SW480 (cell line): ENCODE measurements around the gene OOSP4B.
"Not testable (repeated sequence)": the region's sequence is repeated elsewhere in the genome, so short reads cannot be mapped to it uniquely, and the experiment has no call there.

Source experiments
- DNase-seq: peaks from one replicate; pipeline ENCODE4 v3.0.0-alpha.2; 2016; ENCODE audit warnings: low spot score

The OOSP4B gene

DNA sequence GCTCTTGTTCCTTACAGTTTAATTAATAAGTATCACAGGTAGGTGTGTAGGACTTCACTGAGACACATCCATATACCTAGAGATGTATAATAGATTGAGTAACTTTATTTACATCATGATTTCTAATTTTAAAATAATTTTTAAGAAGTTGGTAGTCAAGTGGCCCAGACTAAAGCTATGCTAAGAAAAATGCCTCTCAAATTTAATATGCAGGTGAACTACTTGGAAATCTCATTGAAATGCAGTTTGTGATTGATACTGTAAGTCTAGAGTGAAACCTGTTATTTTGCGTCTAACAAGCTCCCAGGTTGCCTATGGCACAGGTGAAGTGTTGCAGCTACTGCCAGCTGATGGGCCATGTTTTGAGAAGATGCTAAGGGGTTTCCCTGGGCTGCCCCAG, at the start of gene OOSP4B:
Gene OOSP4B (plus strand): TSS at position 301 of the 400 bp plus-strand sequence.
- DNase-seq = no peak

DNA sequence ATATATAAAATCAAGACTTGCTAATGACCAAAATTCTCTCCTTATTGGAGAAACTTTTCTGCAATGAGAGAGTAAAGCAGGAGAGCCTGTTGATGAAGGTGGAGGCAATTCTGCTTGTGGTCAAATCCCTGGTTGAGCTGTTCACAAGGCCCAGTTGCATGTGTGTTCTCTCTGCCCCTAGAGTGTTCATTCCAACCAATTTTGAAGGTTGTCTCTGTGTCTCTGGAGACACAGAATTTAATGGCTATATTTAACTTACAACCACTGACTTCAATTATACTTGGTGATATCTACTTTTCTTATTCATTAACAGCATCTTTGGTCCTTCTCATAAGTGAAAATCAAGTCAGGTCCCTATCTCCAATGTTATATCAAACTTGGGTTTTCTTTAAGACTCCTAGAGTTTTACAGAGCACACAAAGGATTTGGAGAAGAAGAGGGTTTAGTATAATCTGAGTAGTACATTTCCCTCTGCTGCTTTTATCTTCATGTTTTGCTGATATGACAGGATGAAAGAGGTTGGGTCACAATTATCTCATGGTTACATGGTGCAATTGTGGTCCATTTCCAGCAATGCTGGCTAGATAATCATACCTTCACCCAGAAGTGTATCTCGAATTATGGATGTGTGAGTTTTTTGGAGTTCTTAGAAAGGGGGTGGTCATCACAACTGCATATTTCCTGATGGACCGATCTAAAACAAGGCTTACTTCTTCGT, 49.1 kb upstream of the OOSP4B start:
- no peak for DNase-seq

DNA sequence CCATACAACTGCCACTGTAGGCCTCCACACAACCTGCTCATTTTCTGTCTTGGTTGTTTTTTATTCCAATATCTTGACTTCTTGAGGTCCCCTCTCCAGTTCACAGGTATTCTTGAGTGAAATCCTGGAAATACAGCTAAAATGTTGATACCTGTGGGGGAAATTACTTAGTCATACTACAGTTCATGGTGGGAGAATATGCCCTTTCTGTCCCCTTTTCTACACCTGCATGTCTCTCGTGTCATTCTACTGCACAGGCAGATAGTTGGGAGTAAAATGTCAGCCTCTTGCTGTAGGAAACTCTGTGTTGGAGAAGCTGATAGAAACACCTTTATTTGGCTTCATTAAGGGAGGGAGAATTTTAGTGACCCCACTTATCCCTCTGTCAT, 48.6 kb upstream of the OOSP4B start:
- DNase-seq = no peak

DNA sequence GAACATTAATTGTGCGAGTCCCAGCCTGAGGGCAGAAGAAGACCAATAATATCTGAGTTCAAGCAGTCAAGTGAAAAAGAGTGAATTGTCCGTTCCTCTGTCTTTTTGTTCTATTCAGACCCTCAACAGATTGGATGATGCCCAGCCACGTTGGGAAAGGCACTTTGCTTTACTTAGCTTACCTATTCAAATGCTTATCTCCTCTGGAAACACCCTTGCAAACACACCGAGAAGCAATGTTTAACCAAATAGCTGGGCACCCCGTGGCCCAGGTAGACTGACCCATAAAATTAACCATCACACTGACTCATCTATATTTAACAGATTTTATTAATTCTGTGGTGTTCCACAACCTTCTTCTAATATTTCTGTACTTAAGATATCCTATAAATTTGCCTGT, 43.9 kb upstream of the OOSP4B start:
- DNase-seq = no peak

DNA sequence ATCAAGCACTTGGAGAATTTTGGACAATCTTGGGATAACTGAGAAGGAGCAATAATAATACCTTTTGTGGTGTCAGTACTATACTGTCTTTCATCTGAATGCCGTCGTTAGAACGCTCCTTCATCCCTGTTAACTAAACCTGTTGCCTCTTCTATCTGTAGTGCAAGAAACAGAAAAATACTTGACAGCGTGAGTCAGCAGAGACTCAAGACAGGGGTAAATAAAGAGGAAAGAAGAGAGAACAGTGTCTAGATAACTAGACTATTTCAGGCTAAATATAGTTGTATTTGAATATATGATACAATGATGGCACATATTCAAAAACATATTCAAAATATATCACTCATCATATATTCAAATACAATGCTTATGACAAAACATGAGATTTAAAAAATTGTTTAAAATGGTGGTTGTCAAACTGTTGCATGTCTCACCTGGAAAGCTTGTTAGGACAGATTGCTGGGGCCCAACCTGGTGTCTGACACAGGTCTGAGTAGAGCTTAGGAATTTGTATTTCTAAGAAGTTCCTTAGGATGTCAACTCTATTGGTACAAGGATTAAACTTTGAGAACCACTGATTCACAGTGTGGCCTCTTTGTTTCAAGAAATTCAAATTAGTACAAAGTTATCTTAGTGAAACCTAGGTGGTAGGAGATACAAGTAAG, 35.7 kb upstream of the OOSP4B start:
- DNase-seq = no peak

DNA sequence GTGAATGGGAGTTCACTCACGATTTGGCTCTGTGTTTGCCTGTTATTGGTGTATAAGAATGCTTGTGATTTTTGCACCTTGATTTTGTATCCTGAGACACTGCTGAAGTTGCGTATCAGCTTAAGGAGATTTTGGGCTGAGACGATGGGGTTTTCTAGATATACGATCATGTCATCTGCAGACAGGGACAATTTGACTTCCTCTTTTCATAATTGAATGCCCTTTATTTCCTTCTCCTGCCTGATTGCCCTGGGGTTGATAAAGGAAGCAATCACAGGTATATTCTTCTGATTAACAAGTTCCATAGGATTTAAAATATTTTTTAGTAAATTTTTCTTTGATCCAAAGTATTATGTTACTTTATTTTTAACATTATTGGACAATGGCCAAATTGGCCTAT, 34.9 kb upstream of the OOSP4B start:
- not testable (repeated sequence) for DNase-seq

DNA sequence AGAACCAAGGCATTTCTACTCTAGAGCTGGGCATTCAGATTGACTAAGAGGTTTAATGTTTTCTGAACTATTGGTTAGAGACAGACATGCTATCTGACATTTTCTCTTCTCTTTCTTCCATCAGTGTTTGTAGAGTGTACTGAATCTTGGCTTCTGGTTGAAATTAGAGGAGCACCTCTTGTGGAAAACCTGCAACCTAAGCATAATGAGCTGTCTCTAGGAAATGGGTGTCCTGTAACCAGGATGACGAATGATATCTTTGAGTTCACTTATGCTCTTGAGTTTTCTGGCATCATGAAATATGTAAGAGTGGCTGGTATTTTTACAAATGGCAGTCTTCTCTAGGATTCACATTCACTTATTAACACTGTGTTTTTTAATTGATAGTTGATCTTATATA, 33.8 kb upstream of the OOSP4B start:
- no peak for DNase-seq

DNA sequence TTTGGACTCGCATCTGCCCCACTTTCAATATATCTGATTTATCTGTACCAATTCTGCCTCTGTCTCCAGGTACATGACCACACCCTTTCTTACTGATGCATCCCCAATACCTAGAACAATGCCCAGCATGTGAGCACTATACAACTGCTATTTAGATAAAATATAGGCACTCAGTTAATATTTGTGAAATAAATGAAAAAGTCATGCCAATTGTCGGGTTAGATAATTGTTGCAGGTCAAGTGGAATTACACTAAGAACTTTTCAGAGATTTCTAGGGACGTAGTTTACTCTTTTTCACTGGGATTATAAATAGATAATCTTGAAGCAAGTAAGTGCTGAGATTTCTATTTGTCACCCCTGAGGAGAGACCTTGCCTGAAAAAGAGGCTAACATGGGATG, 32.6 kb upstream of the OOSP4B start:
- DNase-seq = no peak

DNA sequence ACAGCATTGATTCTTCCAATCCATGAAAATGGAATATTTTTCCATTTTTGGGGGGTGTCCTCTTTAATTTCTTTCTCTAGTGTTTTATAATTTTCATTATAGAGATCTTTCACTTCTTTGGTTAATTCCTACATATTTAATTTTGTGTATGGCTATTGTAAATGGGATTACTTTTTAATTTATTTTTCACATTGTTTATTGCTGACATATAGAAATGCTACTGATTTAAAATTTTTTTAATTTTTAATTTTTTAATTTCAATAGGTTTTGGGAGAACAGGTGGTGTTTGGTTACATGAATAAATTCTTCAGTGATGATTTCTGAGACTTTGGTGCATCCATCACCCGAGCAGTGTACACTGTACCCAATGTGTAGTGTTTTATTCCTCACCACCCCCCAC, 26.6 kb upstream of the OOSP4B start:
- DNase-seq = no peak

DNA sequence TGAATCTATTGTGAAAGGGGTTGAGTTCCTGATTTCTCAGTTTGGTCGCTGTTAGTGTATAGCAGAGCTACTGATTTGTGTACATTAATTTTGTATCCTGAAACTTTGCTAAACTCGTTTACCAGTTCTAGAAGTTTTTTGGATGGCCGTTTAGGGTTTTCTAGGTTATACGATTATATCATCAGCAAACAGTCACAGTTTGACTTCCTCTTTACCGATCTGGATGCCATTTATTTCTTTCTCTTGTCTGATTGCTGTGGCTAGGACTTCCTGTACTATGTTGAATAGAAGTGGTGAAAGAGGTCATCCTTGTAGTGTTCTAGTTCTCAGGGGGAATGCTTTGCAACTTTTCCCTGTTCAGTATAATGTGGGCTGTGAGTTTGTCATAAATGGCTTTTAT, 24.6 kb upstream of the OOSP4B start:
- DNase-seq = no peak

DNA sequence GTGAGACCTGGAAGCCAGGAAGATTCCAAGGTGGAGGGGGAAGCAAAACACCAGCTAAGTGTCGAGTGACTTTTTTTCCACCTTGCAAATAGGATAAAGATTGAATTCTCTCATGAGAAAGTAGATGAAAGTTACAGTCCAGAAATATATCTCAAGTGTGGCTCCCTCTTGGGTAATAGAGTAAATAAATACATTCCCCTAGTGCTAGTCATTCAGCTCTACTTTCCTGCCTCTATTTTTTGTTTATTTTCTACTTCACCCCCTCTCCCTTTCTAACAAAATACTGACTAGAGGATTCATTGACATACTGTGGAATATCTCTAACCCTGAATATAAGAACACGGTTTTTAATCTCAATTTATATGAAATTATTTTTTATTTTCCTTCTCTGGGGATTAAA, 19.2 kb upstream of the OOSP4B start:
- DNase-seq = no peak

DNA sequence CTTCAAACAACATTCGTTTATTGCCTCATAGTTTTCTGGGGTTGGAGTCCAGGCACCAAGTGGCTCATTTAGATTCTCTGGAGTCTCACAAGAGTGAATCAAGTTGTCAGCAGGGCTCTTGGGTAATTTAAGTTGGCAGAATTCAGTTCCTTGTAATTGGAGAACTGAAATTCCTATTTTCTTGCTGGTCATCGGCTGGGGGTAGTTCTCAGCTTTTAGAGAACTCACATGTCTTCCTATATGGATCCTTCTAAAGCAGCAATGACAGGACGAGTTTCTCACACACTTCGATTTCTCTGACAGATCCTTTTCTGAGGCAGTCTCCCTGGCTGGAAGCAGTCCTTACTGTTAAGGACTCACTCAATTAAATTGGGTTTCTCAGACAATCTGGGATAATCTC, 17.3 kb upstream of the OOSP4B start:
- no peak for DNase-seq

DNA sequence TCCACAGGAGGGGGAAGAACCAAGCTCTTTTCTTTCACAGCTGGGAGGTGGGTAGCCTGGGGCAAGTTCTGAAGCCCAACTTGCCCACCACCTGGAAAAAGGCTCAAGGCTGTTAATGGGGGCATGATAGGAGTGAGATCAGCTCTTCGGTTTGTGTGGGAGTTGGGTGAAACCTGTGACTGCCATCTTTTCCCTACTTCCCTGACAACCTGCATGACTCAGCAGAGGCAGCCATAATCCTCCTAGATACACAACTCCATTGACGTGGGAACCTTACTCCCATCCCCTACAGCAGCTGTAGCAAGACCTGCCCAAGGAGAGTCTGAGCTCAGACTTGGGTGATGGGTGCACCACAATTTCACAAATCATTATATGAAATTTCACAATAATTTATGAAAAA, 13.3 kb upstream of the OOSP4B start:
- DNase-seq = no peak

DNA sequence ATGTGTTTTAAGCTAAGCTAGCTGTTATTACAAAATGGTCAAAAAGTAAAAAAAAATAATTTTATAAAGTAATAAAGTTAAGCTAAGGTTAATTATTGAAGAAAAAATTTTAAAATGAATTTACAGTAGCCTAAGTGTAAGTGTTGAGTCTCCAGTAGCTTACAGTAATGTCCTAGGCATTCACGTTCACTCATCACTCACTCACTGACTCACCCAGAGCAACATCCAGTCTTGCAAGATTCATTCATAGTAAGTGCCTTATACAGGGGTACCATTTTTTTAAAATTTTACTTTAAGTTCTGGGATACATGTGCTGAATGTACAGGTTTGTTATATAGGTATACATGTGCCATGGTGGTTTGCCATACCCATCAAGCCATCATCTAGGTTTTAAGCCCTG, 11.6 kb upstream of the OOSP4B start:
- DNase-seq = no peak

DNA sequence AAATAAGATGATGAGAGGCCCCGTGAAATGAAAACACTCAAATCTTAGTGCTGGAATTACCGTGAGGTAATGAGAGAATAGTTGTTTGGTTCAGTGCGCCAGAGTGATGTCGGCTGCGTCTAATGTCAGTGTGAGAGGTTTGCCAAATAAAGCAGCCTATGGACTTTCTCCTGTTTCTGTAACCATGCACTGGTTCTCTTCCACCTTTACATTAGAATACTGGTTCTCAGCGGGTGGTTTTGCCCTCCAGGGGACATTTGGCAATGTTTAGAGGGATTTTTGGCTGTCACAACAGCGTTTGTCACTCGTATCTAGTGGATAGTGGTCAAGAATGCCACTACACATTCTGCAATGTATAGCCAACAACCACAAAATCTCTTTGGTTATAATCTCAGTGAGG, 1.1 kb downstream of the OOSP4B start:
- no peak for DNase-seq

DNA sequence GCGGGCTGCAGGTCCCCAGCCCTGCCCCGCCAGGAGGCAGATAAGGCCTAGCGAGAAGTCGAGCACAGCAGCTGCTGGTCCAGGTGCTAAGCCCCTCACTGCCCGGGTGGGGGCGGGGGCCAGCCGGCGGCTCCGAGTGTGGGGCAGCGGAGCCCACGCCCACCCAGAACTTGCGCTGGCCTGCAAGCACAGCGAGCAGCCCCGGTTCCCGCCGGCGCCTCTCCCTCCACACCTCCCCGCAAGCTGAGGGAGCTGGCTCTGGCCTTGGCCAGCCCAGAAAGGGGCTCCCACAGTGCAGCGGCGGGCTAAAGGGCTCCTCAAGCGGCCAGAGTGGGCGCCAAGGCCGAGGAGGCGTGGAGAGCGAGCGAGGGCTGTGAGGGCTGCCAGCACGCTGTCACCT, 3.4 kb downstream of the OOSP4B start:
- not testable (repeated sequence) for DNase-seq

DNA sequence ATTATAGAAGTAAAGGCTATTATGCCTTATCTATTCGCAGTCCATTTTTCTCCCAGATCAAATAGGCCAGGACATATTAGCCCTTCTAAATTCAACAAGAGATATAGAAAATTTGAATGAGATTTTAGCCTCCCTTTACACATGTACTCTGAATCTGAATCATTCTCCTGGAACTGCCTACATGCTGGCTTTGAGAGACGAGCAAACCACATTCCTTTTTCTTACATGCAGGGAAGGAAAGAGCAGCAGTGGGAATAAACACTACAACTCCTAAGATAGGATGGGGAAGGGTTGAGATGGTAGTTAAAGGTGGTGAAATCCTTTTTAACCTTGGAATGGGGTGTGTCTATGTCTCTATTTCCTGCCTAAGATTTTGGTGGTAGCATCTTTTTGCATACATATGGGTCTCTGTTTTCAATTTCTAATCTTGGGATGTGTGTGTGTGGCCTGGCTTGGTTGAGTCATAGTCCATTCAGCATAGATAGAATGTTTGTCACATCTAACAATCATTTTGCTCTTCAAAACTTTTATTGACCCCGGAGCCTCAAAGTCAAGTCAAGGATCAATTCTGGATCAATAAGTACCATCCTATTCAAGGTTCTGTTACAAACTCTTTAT, 12.1 kb downstream of the OOSP4B start:
- DNase-seq = no peak

DNA sequence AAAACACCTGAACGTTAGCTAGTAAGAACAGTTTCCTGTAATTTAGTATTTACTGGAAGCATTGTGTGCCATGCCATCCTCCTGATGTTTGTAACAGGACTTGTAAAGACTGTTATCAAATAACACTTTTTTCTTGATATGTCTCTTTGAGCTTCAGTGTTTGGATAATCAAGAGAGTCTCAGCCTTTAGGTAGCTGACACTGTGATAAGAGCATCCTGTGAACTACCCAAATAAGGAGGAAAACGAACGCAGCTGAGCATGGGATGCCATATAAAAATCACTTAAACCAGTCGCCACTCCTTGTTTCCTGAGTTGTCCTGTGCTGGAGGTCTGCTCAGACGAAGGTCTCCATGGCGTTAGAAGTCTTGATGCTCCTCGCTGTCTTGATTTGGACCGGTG, 23.1 kb downstream of the OOSP4B start, which contains the start of gene OOSP2:
Gene OOSP2 (plus strand): TSS at position 301 of the 400 bp plus-strand sequence. CDS start 51 bp downstream, at position 352.
- no peak for DNase-seq

DNA sequence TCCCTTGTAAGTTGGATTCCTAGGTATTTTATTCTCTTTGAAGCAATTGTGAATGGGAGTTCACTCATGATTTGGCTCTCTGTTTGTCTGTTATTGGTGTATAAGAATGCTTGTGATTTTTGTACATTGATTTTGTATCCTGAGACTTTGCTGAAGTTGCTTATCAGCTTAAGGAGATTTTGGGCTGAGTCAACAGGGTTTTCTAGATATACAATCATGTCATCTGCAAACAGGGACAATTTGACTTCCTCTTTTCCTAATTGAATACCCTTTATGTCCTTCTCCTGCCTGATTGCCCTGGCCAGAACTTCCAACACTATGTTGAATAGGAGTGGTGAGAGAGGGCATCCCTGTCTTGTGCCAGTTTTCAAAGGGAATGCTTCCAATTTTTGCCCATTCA, 33.4 kb downstream of the OOSP4B start:
- DNase-seq = not testable (repeated sequence)

DNA sequence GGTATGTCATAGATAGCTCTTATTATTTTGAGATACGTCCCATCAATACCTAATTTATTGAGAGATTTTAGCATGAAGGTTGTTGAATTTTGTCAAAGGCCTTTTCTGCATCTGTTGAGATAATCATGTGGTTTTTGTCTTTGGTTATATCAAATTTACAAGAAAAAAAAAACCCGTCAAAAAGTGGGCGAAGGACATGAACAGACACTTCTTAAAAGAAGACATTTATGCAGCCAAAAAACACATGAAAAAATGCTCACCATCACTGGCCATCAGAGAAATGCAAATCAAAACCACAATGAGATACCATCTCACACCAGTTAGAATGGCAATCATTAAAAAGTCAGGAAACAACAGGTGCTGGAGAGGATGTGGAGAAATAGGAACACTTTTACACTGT, 33.9 kb downstream of the OOSP4B start:
- not testable (repeated sequence) for DNase-seq

DNA sequence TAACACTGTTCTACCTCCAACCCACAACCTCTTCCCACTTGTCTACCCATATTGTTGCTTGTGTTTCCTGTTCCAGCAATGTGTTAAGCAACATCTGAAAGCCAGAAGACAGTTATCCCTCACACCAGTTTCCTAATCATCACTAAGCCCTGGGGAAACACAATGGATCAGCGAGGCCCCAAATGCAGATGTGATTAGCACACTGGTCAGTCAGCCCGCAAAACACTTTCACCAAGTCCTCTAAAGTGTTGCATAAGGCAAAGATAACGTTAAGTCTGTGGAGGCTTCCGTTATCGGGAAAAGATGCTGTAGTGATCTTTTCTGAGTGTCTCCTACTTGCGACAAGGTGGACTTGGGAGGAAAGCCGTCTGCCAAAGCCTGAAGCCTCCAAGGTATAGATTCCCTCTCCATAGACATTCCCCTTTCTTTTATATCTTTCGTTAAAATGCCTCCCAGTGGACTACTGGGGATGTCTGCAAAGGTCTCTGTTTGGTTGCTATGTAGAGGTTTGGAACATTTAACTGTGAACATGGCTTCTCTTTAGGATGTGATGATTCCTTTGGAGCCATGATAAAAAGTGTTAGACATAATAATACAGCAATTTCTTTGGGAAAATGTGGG, 39.5 kb downstream of the OOSP4B start, which contains the start of gene MS4A3:
Gene MS4A3 (plus strand): TSS at position 317 of the 621 bp plus-strand sequence. CDS start 4,496 bp downstream, outside the sequence.
- no peak for DNase-seq

DNA sequence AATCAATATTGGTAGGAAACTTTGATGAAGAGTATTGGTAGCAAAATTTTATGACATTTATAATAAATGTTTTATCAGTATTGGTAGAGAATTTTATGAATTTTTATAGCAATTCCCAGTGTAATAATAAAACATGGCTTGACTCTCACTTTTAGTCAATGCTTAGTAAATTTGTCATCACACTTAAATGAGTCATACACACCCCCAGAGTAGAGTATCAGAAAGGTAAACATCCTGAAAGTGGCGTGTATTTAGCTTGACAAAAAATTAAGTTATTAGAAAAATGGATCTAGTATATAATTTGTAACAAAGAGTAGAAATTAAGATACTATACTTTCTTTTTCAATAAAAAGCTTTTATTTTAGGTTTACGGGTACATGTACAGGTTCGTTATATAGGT, 42.1 kb downstream of the OOSP4B start:
- no peak for DNase-seq
